ENCODE measurements around the gene SMTN.
"Not testable (repeated sequence)": the region's sequence is repeated elsewhere in the genome, so short reads cannot be mapped to it uniquely, and the experiment has no call there.

Gene SMTN

DNA sequence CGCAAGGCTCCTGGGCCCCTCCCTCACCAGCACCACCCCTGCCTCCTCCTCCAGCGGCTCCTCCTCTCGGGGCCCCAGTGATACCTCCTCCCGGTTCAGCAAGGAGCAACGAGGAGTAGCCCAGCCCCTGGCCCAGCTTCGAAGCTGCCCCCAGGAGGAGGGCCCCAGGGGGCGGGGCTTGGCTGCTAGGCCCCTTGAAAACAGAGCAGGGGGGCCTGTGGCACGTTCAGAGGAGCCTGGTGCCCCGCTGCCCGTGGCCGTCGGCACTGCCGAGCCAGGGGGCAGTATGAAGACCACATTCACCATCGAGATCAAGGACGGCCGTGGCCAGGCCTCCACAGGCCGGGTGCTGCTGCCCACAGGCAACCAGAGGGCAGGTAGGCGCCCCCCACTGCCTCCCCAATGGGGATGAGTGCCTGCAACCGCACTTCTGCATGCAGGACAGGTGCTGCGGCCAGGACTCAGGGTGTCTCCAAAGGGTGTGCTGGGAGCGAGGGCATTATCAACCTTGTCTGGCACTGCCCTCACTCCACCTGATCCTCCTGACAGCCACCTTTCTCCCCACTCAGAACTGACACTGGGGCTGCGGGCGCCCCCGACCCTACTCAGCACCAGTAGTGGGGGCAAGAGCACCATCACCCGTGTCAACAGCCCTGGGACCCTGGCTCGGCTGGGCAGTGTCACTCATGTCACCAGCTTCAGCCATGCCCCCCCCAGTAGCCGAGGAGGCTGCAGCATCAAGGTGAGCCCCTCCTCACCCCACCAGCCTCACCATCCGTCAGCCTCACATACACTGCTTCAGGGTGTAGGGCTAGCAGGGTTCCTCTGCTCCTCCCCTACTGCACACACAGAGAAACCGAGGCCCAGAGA lies 10.2 kb downstream of the SMTN start:
- H3K36me3 ChIP-seq (ENCODE audit: control insufficient read depth, insufficient read depth, low read length) = no peaks in the 10 kb centered on the region
- H3K4me1 ChIP-seq (ENCODE audit: control insufficient read depth, insufficient read depth, low read length) = peaks cover 3% of the 10 kb centered on the region; the same call in 1 of the 2 replicates
- H3K4me3 ChIP-seq (ENCODE audit: low read length) = no peak overlapping the region
- no peak overlapping the region for H3K27ac ChIP-seq (ENCODE audit: low read length)
- whole genome bisulfite sequencing (ENCODE audit: insufficient coverage, insufficient read length) = no CpG with 5 or more reads among the region's 29 CpGs
- H3K9me3 ChIP-seq (ENCODE audit: control insufficient read depth, insufficient read depth, low read length) = no peaks in the 10 kb centered on the region
- H3K27me3 ChIP-seq (ENCODE audit: control insufficient read depth, insufficient read depth, low read length) = no peaks in the 10 kb centered on the region
- DNase-seq (ENCODE audit: low read depth, low spot score) = no peak

DNA sequence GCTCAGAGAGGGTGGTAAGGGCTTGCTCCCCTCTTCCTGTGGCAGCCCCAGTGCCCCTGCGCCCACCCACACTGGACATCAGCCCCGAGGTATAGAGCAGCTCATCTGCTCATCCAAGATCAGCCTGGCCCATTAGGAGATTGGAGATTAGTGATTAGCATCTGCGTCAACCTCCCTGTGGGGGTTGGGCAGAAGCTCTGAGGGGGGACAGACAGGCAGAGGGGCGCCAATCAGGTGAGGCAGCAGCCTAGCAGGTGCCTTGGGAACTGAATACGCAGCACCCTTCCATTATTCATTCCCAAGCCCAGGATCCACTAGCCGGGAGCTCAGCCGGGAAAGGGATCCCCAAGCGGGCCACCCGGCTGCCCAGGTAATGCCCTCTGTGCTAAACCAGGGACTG lies 11.0 kb downstream of the SMTN start:
- Histone ChIP-seq H3K27ac (ENCODE audit: low read length) (no peak overlapping the region), H3K36me3 (ENCODE audit: control insufficient read depth, insufficient read depth, low read length) (no peaks in the 10 kb centered on the region), H3K27me3 (ENCODE audit: control insufficient read depth, insufficient read depth, low read length) (no peaks in the 10 kb centered on the region), H3K9me3 (ENCODE audit: control insufficient read depth, insufficient read depth, low read length) (no peaks in the 10 kb centered on the region), H3K4me3 (ENCODE audit: low read length) (no peak overlapping the region), H3K4me1 (ENCODE audit: control insufficient read depth, insufficient read depth, low read length) (peaks cover 5% of the 10 kb centered on the region)
- no CpG with 5 or more reads among the region's 9 CpGs for whole genome bisulfite sequencing (ENCODE audit: insufficient coverage, insufficient read length)
- DNase-seq (ENCODE audit: low read depth, low spot score) = no peak

DNA sequence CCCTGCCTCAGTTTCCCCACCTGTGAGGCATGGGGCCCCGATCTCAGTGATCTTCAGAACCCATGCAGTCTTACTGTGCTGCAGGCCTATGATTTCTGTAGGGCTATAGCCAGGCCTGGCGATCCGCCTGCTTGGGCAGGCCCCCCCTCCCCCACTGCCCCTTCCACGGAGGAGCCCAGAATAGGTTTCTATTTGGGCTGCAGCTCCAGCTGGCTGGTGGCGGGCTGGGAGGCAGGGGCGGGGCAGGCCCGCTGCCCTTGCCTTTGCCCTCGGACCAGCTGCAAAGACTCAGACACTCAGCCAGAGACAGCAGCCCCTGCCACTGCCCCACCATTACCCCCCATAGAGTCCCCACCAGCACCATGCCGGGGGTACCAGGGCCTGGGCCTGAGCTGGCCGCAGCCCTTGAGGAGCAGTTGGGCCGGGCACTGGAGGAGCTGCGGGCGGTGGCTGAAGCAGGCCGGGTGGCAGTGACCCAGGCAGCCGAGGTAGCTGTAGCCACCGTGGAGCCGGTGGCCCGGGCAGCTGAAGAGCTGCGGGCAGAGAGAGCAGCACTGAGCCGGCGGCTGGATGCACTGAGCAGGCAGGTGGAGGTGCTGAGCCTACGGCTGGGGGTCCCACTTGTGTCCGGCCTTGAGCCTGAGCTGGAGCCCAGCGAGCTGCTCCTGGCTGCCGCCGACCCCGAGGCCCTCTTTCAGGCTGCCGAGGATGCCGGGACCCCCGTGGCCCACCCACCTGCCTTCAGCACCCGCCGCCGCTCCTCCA lies 12.2 kb downstream of the SMTN start:
- DNase-seq (ENCODE audit: low read depth, low spot score) = no peak
- peaks cover 5% of the 10 kb centered on the region for H3K4me1 ChIP-seq (ENCODE audit: control insufficient read depth, insufficient read depth, low read length)
- no peak overlapping the region for H3K27ac ChIP-seq (ENCODE audit: low read length)
- WGBS (ENCODE audit: insufficient coverage, insufficient read length) = no CpG with 5 or more reads among the region's 33 CpGs
- H3K36me3 ChIP-seq (ENCODE audit: control insufficient read depth, insufficient read depth, low read length) = no peaks in the 10 kb centered on the region
- H3K27me3 ChIP-seq (ENCODE audit: control insufficient read depth, insufficient read depth, low read length) = no peaks in the 10 kb centered on the region
- no peak overlapping the region for H3K4me3 ChIP-seq (ENCODE audit: low read length)
- H3K9me3 ChIP-seq (ENCODE audit: control insufficient read depth, insufficient read depth, low read length) = no peaks in the 10 kb centered on the region

DNA sequence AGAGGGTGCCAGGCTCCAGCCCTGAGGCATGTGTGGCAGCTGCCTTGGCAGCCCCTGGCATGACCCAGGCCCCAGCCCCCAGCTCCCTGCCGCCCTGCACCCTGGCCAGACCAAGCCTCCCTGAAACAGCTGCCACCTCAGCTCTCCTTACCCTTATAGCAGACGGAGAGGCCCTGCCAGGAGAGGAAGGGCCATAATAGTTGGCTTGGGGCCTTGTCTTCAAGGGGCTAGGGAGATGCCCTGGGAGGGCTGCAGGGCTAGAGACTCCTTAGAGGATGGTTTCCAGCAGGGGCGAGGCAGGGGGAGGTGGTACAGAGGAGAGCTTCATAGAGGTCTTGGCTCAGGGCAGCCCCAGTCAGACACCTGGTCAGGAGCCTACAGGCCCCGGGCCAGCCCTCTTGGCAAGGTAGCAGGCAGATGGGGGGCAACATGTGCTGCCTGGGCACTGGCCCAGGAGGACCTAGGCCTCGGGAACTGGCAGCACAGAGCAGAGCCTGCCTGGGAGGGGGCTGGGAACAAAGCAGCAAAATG lies 13.0 kb downstream of the SMTN start:
- Histone ChIP-seq H3K27ac (ENCODE audit: low read length) (no peak overlapping the region), H3K4me1 (ENCODE audit: control insufficient read depth, insufficient read depth, low read length) (peaks cover 7% of the 10 kb centered on the region), H3K4me3 (ENCODE audit: low read length) (no peak overlapping the region), H3K27me3 (ENCODE audit: control insufficient read depth, insufficient read depth, low read length) (no peaks in the 10 kb centered on the region), H3K9me3 (ENCODE audit: control insufficient read depth, insufficient read depth, low read length) (no peaks in the 10 kb centered on the region), H3K36me3 (ENCODE audit: control insufficient read depth, insufficient read depth, low read length) (no peaks in the 10 kb centered on the region)
- no CpG with 5 or more reads among the region's 5 CpGs for WGBS (ENCODE audit: insufficient coverage, insufficient read length)
- DNase-seq (ENCODE audit: low read depth, low spot score) = no peak

- Histone ChIP-seq H3K4me3 (ENCODE audit: low read length) (no peak overlapping the region), H3K36me3 (ENCODE audit: control insufficient read depth, insufficient read depth, low read length) (no peaks in the 10 kb centered on the region), H3K4me1 (ENCODE audit: control insufficient read depth, insufficient read depth, low read length) (peaks cover 8% of the 10 kb centered on the region), H3K27me3 (ENCODE audit: control insufficient read depth, insufficient read depth, low read length) (no peaks in the 10 kb centered on the region), H3K9me3 (ENCODE audit: control insufficient read depth, insufficient read depth, low read length) (no peaks in the 10 kb centered on the region), H3K27ac (ENCODE audit: low read length) (no peak overlapping the region)
- DNase-seq (ENCODE audit: low read depth, low spot score) = no peak
- no CpG with 5 or more reads among the region's 7 CpGs for WGBS (ENCODE audit: insufficient coverage, insufficient read length)
Measured at GRCh38 chr22:31094741-31095140, 13.6 kb downstream of the SMTN start.

GRCh38 chr22:31095637-31096249 lies 14.6 kb downstream of the SMTN start:
- Histone ChIP-seq H3K4me3 (ENCODE audit: low read length) (no peak overlapping the region), H3K36me3 (ENCODE audit: control insufficient read depth, insufficient read depth, low read length) (no peaks in the 10 kb centered on the region), H3K4me1 (ENCODE audit: control insufficient read depth, insufficient read depth, low read length) (peaks cover 8% of the 10 kb centered on the region), H3K27ac (ENCODE audit: low read length) (no peak overlapping the region), H3K27me3 (ENCODE audit: control insufficient read depth, insufficient read depth, low read length) (no peaks in the 10 kb centered on the region), H3K9me3 (ENCODE audit: control insufficient read depth, insufficient read depth, low read length) (no peaks in the 10 kb centered on the region)
- DNase-seq (ENCODE audit: low read depth, low spot score) = no peak
- WGBS (ENCODE audit: insufficient coverage, insufficient read length) = no CpG with 5 or more reads among the region's 3 CpGs

DNA sequence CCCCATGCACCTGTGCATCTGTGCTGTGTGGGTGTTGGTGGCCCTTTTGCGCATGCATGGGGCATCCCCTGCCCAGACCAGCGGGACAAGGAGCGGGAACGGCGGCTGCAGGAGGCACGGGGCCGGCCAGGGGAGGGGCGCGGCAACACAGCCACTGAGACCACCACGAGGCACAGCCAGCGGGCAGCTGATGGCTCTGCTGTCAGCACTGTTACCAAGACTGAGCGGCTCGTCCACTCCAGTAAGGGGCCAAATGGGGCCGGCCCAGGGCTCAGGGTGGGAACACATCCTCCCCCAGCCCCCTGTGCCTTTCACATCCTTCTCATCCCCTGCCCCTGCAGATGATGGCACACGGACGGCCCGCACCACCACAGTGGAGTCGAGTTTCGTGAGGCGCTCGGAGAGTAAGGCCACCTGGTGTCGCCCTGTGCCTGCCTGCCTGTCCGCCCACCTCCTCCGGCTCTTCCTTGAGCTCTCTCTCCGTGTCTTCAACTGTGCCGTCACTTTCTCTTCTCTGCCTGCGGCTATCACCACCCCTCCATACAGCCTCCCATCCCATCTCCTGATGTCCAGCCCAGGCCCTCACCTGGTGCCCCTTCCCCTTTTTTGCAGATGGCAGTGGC lies 15.7 kb downstream of the SMTN start:
- no peak overlapping the region for H3K27ac ChIP-seq (ENCODE audit: low read length)
- no peaks in the 10 kb centered on the region for H3K36me3 ChIP-seq (ENCODE audit: control insufficient read depth, insufficient read depth, low read length)
- peaks cover 5% of the 10 kb centered on the region for H3K4me1 ChIP-seq (ENCODE audit: control insufficient read depth, insufficient read depth, low read length)
- no peak for DNase-seq (ENCODE audit: low read depth, low spot score)
- H3K9me3 ChIP-seq (ENCODE audit: control insufficient read depth, insufficient read depth, low read length) = no peaks in the 10 kb centered on the region
- no CpG with 5 or more reads among the region's 27 CpGs for WGBS (ENCODE audit: insufficient coverage, insufficient read length)
- H3K4me3 ChIP-seq (ENCODE audit: low read length) = no peak overlapping the region
- no peaks in the 10 kb centered on the region for H3K27me3 ChIP-seq (ENCODE audit: control insufficient read depth, insufficient read depth, low read length)

DNA sequence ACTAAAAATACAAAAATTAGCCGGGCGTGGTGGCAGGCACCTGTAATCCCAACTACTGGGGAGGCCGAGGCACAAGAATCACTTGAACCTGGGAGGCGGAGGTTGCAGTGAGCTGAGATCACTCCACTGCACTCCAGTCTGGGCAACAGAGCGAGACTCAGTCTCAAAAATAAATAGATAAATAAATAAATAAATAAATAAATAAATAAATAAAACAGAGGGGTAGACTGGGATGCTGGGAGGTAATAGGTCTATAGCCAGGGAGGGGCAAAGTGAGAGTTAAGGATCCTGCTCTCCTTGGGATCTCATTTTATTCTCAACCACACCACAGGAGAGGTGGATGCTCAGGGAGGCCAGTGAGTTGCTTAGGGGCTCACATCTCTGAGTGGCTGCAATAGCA lies 16.4 kb downstream of the SMTN start:
- no CpG with 5 or more reads among the region's 5 CpGs for WGBS (ENCODE audit: insufficient coverage, insufficient read length)
- H3K27ac ChIP-seq (ENCODE audit: low read length); H3K9me3 ChIP-seq (ENCODE audit: control insufficient read depth, insufficient read depth, low read length); H3K27me3 ChIP-seq (ENCODE audit: control insufficient read depth, insufficient read depth, low read length); H3K36me3 ChIP-seq (ENCODE audit: control insufficient read depth, insufficient read depth, low read length); DNase-seq (ENCODE audit: low read depth, low spot score); H3K4me1 ChIP-seq (ENCODE audit: control insufficient read depth, insufficient read depth, low read length); H3K4me3 ChIP-seq (ENCODE audit: low read length): not testable (repeated sequence)

GRCh38 chr22:31097941-31098631 lies 17.0 kb downstream of the SMTN start:
- WGBS (ENCODE audit: insufficient coverage, insufficient read length) = no CpG with 5 or more reads among the region's 10 CpGs
- Histone ChIP-seq H3K9me3 (ENCODE audit: control insufficient read depth, insufficient read depth, low read length) (no peaks in the 10 kb centered on the region), H3K4me3 (ENCODE audit: low read length) (no peak overlapping the region; the same call in 1 of the 2 replicates), H3K27me3 (ENCODE audit: control insufficient read depth, insufficient read depth, low read length) (no peaks in the 10 kb centered on the region), H3K27ac (ENCODE audit: low read length) (no peak overlapping the region), H3K4me1 (ENCODE audit: control insufficient read depth, insufficient read depth, low read length) (peaks cover 5% of the 10 kb centered on the region), H3K36me3 (ENCODE audit: control insufficient read depth, insufficient read depth, low read length) (no peaks in the 10 kb centered on the region)
- no peak for DNase-seq (ENCODE audit: low read depth, low spot score)
